ENCODE measurements around the gene MIR17HG. TPM values are rescaled to one million over a fixed set of nuclear protein-coding genes. Genes with fewer than 3 reads are reported as not detected.

The MIR17HG gene
- total and polyA plus RNA-seq, 8 donors, result 2.4 to 7.6 (median 4.8) TPM

GRCh38 chr13:91305652-91306051, 41.8 kb upstream of the MIR17HG start:
- no peak for TF ChIP-seq CTCF (IDR thresholded peaks at IDR 0.05)
- Histone ChIP-seq H3K27me3 (no peaks in the 10 kb centered on the region), H3K4me3 (no peak overlapping the region), H3K9me3 (no peaks in the 10 kb centered on the region), H3K36me3 (no peaks in the 10 kb centered on the region), H3K27ac (no peak overlapping the region), H3K4me1 (no peaks in the 10 kb centered on the region)
- DNase-seq, result no peak
- intact Hi-C loops (cut with DNase I), result no loop called here
- no peak for ATAC-seq

- Histone ChIP-seq H3K27ac (no peak overlapping the region), H3K36me3 (no peaks in the 10 kb centered on the region), H3K4me1 (no peaks in the 10 kb centered on the region), H3K9me3 (no peaks in the 10 kb centered on the region), H3K27me3 (no peaks in the 10 kb centered on the region), H3K4me3 (no peak overlapping the region)
- intact Hi-C loops (cut with DNase I), result no loop called here
- DNase-seq (no peak), ATAC-seq (no peak)
- TF ChIP-seq CTCF (IDR thresholded peaks at IDR 0.05), result no peak
These were observed 39.6 kb upstream of the MIR17HG start for GRCh38 chr13:91307887-91308286.

GRCh38 chr13:91308299-91308698, 39.2 kb upstream of the MIR17HG start:
- H3K4me3 ChIP-seq, result no peak overlapping the region
- no peak overlapping the region for H3K27ac ChIP-seq
- DNase-seq, result no peak
- TF ChIP-seq CTCF (IDR thresholded peaks at IDR 0.05), result no peak
- intact Hi-C loops (cut with DNase I), result no loop called here
- H3K27me3 ChIP-seq, result peaks cover 0 to 1% of the 10 kb centered on the region in 2 donors
- ATAC-seq, result no peak
- no peaks in the 10 kb centered on the region for H3K9me3 ChIP-seq
- H3K4me1 ChIP-seq, result no peaks in the 10 kb centered on the region
- H3K36me3 ChIP-seq, result no peaks in the 10 kb centered on the region

GRCh38 chr13:91311491-91311890, 36.0 kb upstream of the MIR17HG start:
- Histone ChIP-seq H3K4me3 (no peak overlapping the region), H3K27ac (no peak overlapping the region), H3K36me3 (no peaks in the 10 kb centered on the region), H3K4me1 (no peaks in the 10 kb centered on the region), H3K27me3 (peaks cover 15 to 33% of the 10 kb centered on the region in 2 donors), H3K9me3 (no peaks in the 10 kb centered on the region)
- no peak for TF ChIP-seq CTCF (IDR thresholded peaks at IDR 0.05)
- ATAC-seq (no peak), DNase-seq (no peak)
- intact Hi-C loops (cut with DNase I), result no loop called here

GRCh38 chr13:91312324-91312723, 35.2 kb upstream of the MIR17HG start:
- no peaks in the 10 kb centered on the region for H3K4me1 ChIP-seq
- H3K27me3 ChIP-seq, result peaks cover 15 to 33% of the 10 kb centered on the region in 2 donors
- no peak overlapping the region for H3K4me3 ChIP-seq
- H3K36me3 ChIP-seq, result no peaks in the 10 kb centered on the region
- no peak overlapping the region for H3K27ac ChIP-seq
- H3K9me3 ChIP-seq, result no peaks in the 10 kb centered on the region
- TF ChIP-seq CTCF (IDR thresholded peaks at IDR 0.05), result no peak
- DNase-seq (no peak), ATAC-seq (no peak)
- intact Hi-C loops (cut with DNase I), result no loop called here
